LoVo (cell line): ENCODE measurements around the gene IL22RA1.

Experiments used
- DNase-seq: peaks from one replicate; pipeline ENCODE4 v3.0.0-alpha.2; 2016; ENCODE audit warnings: low spot score

Gene IL22RA1

DNA sequence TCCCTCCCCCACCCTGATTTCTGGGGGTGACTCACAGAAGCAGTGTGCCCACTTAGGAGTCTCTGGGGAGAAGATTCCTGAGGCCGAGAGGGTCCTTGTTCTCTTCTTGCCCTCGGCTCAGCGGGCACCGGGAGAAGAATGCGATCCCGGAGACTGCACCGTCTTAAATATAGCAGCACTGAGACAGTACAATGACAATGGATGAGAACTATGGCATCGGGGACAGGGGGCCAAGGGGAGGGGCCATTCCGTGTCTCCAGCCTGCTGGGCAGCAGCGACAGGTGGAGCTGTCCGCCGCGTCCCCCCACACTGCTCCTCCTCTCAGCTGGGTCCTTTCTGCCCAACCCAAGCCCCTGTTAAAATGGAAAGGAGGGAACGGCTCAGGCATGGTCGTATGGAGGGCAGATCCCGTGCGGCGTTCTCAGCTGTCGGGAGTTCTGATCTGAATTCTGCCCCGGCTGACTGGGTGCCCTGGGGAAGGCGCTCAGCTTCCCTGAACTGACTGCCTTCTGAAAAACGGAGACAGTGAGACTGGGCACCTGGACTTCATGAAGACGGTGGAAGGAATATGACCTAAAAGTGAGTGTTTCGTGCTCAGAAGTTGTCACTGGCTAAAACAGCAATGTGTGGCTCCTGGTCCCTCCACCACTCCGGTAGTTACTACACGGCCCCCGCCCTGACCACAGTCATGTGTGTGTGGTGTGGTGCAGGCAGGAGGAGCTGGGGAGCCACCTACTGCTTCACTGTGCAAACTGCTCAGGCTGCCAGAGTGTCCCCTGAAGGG, 30.8 kb downstream of the IL22RA1 start, which contains the start of gene MYOM3:
MYOM3 (minus strand) TSS at position 140 of the 784 bp plus-strand sequence. CDS start 3,499 bp downstream, outside the sequence.
- DNase-seq = peak; percentile 32

DNA sequence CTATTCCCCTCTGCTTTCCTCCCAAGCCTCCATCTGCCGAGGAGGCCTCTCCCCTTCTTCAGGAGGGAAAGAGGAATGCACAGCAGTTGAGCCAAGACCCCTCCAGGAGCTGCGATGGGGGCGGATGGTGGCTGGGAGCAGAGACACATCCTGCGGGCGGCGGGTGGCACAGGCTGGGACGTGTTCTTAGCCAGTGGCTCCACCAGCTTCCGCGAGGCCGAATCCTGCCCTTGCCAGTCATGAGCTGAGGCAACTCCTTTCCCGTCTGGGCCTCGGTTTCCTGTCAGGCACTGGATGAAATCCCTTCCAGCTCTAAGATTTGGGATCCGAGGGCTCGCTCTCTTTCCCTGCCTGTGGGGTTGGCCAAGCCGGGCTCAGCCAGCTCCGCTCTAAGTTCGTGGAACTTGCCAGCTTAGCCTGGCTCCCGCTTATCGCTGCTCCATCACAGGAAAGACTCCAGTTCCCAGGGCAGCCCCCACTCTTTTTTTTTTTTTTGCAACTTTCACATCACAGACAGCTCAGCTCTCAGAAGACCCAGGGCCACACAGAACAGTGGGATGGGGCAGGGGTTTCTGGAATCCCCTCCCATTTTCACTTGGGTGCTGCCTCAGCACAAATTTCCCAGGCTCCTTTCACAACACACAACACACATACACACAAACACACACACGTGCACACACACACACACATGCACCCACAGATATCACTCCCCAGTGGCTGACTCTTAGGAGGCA, 31.5 kb downstream of the IL22RA1 start:
- DNase-seq = no peak

GRCh38 chr1:24110642-24111261, 32.2 kb downstream of the IL22RA1 start:
- DNase-seq = no peak

- no peak for DNase-seq
These were observed 33.1 kb downstream of the IL22RA1 start for GRCh38 chr1:24109686-24110475.

DNA sequence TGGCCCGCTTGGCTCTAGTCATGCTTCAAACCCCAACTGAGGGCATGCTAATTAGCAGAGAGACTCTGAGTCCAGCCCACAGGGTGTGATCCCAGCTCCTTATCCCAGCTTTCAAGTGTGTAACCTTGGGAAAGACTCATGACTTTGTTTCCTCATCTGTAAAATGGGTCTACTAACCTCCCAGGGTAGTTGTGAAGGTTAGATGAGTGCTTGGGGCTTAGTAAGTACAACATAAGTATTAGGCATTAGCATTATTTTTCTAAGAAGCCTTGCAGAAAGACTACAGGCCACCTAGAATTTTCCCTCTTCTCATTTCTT, 33.8 kb downstream of the IL22RA1 start:
- no peak for DNase-seq

DNA sequence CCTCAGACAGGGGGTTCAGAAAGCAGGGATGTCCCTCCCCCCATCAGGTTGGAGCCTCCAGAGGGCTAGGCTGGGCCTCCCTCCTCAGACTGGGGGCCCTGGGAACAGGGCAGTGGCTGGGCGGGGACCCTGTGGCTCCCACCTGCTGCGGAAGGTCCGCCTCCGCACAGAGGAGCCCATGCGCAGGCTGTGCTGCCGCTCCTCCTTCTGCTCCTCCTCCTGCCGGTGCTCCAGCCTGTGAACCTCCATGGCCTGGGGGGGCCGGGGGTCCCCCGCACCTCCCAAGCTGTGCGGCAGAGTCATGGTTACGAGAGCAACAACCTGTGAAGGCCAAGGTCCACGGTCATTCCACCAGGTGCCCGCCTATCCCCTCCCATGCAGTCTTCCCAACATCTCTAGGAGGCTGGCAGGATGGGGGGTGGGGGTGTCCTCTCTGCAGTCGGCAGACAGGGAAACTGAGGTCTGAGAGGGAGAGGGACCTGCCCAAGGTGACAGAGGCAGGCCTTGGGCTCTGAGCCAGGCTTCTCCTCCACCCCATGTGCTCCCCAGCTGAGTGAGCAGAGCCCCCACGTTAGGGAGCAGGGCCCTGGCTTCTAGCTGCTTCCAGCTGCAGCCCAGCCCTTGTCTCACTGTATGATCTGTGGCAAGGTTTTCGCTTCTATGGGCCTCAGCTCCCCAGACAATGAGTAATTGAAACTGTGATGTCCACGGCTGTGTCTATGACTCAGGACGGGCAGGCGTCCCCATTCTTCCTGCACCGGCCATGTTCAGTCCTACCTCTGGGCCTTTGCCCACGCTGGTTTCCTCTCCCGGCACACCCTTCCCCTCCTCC, 34.4 kb downstream of the IL22RA1 start:
- DNase-seq = no peak

DNA sequence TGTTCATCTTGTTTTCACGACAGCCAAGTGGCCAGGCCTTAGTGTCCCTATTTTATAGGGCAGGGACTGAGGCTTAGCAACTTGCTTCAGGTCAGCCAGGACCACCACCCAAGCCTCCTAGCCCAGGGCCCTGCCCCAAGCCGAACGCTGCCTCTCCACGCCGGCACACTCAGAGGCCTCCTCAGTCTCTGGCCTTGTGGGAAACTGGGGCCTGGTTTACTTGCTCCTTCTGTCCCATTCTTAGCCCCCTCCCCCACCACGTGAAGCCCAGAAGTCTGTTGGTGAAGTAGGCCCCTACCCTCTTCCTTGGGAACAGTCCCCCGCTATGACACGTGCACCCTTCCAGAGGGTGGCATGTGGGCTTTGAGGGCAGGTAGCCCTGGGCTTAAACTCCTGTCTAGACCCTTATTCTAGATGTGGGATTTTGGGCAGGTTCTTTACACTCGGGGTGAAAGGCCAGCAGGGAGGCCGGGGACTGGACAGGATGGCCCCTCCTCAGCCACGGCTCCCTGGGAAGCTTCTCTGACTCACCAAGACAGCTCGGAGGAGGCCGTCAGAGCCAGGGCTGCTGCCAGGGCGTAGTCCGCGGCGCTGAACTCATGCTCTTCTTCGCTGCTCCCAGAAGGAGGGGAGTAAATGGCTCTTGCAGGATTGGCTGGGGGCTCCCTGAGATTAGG, 35.3 kb downstream of the IL22RA1 start:
- no peak for DNase-seq

- DNase-seq = peak; percentile 36
These were observed 37.4 kb downstream of the IL22RA1 start for GRCh38 chr1:24105368-24106160.

DNA sequence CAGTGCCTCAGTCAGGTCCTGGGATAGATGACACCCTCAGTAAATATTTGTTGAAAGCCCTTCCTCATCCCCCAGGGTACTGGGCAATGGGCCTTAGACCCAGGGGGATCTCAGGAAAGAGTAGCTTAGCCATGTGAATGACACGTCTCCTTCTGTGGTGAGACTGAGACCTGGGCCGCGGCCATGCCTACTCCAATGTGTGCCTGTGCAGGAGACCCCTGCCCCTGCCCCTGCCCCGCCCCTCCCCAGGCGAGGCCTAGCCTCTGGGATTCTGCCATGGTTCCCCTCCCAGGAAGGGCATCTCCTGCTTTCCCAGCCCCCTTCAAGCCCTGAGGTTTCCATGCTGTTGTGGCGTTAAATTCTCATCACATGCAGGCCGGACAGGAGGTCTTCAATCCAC, 38.1 kb downstream of the IL22RA1 start:
- DNase-seq = no peak

- no peak for DNase-seq
These were observed 39.1 kb downstream of the IL22RA1 start for GRCh38 chr1:24103879-24104278.

DNA sequence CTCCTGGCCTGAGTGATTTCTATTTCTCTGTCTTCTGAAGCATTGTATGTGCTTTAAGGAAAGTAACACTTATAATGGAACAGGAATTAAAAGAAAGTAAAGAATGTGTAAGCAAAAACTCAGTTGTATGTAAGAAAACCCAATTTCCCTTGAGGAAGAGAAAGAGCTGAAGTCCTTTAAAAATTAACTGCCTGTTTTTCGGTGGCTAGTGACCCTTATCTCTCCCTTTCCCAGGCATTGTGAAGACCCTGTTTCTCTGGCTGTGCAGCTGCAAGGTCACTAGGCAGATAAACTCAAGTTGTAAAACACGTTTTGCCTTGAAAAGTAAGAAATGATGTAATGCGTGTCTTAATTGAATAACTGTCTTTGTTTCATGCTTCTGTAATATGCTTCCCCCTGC, 39.5 kb downstream of the IL22RA1 start:
- DNase-seq = no peak

GRCh38 chr1:24102961-24103360, 40.0 kb downstream of the IL22RA1 start:
- DNase-seq = no peak

DNA sequence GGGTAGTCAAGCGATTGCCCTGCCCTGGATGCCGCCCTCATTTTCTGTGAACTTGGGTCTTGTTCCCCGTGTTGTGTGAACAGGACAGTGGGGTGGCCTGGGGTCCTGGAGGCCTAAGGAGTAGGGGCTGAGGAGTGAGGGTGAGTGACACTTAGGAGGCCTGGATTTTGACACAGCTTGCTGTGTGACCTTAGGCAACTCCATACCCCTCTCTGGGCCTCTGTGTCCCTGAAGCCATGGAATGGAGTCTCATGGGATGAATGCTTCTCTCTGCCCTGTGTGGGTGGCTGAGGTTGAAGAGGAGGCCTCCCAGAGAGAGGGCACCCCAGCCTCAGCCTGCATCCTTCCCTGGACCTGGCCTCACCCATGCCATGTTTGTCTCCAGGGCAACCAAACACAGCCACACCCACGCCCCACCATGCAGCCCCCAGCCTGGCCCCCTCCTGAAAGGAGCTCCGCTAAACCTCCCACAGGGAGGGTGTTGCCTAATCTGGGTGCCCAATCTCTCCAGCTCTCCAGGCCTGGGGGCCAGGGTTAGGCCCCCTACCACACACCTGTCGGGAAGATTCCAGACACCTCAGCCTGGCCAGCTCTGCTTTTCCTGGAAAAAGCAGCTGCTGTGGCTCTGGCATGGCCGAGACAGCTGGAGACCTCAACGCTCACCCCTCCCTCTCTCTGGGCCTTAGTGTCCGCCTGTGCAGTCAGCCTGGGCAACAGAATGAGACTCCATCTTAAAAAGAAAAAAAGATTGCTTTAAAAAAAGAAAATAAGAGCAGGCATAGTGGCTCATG, 40.9 kb downstream of the IL22RA1 start:
- no peak for DNase-seq

GRCh38 chr1:24100945-24101737, 41.8 kb downstream of the IL22RA1 start:
- no peak for DNase-seq

DNA sequence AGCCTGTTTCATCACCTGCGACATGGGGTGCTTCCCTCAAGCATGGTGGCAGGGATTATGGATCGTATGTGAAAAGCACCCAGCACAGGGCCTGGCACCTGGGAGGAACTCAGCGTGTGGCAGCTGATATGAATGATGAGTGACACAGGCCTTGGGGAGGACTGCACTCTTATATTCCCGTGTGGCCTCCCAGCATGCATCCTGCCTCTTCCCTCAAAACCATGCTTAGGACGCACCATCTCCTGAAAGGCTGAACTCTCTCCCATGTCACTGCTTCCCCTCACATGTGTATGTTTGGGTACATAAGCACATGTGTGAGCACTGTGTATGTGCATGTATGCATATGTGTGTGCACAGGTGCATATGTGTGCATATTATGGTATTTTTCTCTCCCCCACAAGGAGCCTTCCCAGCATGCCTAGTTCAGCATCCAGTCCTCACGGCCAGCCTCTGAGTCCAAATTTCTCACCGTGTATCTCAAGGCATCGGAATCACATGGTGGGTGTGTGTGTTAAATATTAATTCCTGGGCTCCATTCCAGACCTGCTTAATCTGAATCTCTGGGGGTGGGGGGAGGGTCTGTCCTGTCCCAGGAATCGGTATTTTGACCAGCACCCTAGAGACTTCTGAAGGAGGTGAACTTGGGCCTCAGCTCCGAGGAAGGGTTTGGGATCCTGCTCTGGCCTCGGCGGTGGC, 43.8 kb downstream of the IL22RA1 start:
- DNase-seq = no peak

DNA sequence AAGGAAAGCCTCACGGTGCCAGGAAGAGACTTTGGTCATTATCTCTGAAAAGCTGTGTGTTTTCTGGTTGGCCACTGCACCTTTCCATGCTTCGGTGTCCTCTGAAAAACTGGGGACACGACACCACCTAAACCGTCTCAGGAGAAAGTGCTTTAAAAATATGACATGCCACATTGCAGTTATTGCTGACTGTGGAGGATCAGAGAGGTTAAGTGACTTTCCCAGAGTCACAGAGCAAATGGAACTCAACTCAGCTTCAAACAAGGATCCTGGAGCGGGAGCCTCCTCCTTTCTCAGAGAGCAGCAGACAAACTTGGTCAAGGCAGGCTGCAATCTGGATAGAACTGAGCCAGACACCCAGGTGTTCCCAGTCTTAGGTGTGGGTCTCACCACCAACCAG, 44.8 kb downstream of the IL22RA1 start:
- DNase-seq = no peak

DNA sequence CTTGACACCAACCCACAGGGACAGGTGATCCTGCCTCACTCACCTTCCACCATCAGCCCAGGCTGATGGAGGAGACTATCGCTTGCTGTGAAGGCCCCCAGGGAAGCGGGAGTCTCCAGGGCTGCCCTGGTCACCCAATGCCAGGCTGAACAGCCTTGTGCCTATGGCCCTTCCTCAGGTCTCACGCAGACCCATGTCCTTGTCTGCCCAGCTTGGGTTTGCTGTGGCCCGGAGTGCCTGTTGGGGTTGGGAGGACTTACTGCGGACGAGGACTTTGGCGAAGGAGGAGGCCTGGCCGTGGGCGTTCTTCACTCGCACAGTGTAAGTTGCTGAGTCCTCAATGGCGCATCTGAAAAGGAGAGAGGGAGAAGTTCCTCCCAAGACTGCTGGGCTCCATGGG, 45.3 kb downstream of the IL22RA1 start:
- DNase-seq = no peak

DNA sequence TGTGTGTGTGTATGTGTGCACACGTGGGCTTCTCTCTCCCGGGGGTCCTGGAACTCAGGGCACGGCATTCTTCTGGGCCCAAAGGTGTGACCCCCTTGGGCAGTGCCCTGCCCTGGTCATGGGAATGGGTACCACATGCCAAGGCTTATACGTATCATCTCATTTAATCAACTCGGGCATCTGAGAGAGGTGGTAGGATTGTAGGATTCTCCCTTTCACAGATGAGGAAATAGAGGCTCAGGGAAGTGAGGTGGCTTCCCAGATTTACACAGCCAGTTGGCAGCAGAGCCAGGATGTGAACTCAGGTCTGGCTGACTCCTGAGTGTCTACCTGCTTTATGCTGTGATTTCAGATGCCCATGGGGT, 46.2 kb downstream of the IL22RA1 start:
- no peak for DNase-seq
